HG03135 (cell line): ENCODE measurements around the gene KLHL24.
"Not testable (repeated sequence)": the region's sequence is repeated elsewhere in the genome, so short reads cannot be mapped to it uniquely, and the experiment has no call there.

Experiments used
- ATAC-seq: cut with Tn5 transposase; IDR thresholded peaks from one replicate; pipeline ENCODE4 v1.9.1; 2021; ENCODE audit warnings: mild to moderate bottlenecking, moderate library complexity; ENCODE audit not compliant: unreplicated experiment

Gene KLHL24

GRCh38 chr3:183634707-183635106, 716 bp upstream of the KLHL24 start:
- no peak for ATAC-seq

DNA sequence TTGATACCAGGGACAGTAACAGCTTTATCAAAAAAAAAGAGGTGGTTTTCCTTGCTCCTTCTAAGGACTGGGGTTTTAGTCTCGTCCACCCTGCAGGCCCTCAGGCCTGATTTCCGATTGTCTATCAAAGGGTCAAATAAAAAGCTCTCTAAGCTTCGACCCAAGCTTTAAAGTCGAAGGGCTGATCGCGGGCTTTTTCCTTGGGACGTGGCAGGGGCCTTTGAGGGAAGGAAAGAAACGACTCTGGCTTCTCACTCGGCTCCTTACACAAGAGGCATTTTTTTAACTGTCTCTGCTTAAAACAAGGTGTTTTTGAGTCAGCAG, 354 bp upstream of the KLHL24 start:
- ATAC-seq: no peak

GRCh38 chr3:183636221-183637105, 1.0 kb downstream of the KLHL24 start:
- ATAC-seq: peak; percentile 77

- no peak for ATAC-seq
Measured at GRCh38 chr3:183637106-183637486, 1.7 kb downstream of the KLHL24 start.

- ATAC-seq: not testable (repeated sequence)
Measured at GRCh38 chr3:183637633-183638032, 2.2 kb downstream of the KLHL24 start.

DNA sequence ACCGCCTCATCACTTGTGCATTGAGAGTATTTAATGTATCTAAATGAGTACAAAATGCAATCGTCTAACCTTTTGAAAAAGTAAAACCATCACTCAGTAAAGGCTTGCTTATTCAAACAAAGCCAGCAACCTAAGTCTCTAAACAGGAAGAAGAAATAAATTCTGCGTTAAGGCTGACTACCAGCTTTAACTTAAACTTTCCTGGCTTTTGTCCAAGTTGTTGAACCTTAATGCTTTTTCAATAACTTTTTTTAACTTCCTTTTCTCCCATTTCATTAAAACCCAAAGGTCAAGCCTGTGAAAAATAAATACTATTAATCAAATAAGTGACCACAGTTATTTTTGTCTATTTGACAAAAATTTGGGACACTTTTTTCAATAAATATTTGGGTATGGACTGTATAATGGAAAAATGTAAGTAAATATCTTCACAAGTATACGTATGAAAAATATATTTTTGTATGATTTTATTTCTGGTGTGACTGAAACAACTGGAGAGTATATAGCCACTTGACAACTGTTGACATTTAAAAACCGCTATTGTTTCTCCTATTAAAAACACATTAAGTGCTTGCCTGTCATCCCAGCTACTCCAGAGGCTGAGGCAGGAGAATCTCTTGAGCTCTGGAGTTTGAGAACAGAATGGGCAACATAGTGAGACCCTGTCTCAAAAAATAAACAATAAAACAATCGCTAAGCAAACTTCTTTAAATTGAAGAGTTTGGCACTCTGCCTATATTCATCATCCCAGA, 2.9 kb downstream of the KLHL24 start:
- ATAC-seq: no peak

GRCh38 chr3:183640635-183641034, 5.2 kb downstream of the KLHL24 start:
- not testable (repeated sequence) for ATAC-seq

GRCh38 chr3:183641882-183642281, 6.5 kb downstream of the KLHL24 start:
- no peak for ATAC-seq

- no peak for ATAC-seq
Measured at GRCh38 chr3:183644244-183644643, 8.8 kb downstream of the KLHL24 start.

- ATAC-seq: no peak
Measured at GRCh38 chr3:183645254-183645653, 9.8 kb downstream of the KLHL24 start.

GRCh38 chr3:183650554-183650953, 15.1 kb downstream of the KLHL24 start:
- no peak for ATAC-seq

- ATAC-seq: no peak
Measured at GRCh38 chr3:183653209-183654064, 18.0 kb downstream of the KLHL24 start.

DNA sequence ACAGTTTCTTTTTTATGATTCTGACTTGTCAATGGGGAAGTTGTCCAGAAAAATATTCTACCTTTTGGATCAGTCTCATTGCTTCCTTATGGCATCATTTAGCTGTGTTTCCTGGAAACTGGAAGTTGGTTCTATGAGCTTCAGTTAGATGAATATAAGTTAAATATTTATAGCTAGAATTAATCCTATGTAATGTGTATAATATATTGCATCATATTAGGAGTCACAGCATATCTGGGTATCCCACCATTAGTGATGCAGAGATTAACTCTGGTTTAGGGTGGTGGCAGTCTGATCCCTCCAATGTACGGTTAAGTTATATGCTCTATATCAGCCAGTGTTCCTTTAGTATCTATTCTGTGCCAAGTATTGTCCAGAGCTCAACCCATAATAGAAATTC, 19.3 kb downstream of the KLHL24 start:
- no peak for ATAC-seq

DNA sequence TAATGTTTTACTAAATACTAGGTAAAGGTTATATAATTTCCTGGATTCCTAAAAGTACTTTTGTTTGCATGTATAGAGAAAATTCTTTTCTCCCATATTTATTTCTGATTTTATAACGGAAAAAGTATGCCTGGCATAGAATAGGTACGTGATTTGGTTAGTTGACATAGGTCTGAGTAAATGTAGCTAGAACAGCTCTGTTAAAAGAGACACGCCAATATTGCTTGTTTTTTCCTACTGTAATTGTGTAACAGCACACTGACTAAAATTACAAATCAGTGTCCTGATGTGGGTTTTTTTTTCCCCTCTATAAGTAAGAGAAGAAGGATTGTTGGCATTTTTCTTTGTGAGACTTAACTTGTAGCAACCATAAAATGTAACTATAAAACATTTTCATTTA, 26.7 kb downstream of the KLHL24 start:
- ATAC-seq: no peak

GRCh38 chr3:183664913-183665381, 29.5 kb downstream of the KLHL24 start:
- no peak for ATAC-seq

DNA sequence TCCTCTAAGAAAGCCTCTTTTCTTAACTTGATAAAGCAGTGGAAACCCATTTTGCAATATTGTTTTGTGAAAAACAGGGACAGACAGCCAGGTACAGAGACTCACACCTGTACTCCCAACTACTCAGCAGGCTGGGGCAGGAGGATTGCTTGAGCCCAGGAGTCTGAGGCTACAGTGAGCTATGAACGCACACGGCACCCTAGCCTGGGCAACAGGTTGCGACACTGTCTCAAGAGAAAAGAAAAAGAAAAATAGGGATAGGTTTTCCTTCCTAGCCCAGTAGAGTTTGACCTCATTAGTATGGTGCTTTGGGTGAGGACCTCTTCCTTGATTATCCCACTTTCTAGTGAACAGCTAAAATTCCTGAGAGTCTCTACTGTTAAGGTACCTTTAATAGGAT, 44.6 kb downstream of the KLHL24 start:
- ATAC-seq: no peak

GRCh38 chr3:183687705-183688104, 52.3 kb downstream of the KLHL24 start:
- ATAC-seq: no peak

DNA sequence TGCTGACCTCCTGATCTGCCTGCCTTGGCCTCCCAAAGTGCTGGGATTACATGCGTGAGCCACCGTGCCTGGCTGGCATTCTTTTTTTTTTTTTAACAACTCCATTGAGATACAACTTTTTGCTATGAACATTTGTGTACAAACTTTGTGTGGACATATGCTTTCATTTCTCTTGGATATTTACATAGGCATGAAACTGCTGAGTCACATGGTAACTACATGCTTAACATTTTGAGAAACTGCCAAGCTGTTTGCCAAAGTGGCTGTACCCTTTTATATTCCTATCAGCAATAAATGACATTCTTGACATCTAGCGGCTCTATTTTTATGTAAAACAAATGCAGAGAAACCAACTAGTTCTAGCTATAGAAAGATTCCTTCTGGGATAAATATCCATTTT, 53.5 kb downstream of the KLHL24 start:
- no peak for ATAC-seq

DNA sequence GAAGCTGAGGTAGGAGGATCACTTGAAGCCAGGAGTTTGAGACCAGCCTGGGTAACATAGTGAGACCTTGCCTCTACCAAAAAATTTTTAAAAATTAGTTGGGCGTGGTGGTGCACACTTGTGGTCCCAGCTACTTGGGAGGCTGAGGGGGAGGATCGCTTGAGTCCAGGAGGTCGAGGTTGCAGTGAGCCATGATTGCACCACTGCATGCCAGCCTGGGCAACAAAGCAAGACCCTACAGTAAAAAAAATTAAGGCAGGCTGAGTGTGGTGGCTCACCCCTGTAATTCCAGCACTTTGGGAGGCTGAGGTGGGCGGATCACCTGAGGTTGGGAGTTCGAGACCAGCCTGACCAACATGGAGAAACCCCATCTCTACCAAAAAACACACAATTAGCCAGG, 54.2 kb downstream of the KLHL24 start:
- not testable (repeated sequence) for ATAC-seq

DNA sequence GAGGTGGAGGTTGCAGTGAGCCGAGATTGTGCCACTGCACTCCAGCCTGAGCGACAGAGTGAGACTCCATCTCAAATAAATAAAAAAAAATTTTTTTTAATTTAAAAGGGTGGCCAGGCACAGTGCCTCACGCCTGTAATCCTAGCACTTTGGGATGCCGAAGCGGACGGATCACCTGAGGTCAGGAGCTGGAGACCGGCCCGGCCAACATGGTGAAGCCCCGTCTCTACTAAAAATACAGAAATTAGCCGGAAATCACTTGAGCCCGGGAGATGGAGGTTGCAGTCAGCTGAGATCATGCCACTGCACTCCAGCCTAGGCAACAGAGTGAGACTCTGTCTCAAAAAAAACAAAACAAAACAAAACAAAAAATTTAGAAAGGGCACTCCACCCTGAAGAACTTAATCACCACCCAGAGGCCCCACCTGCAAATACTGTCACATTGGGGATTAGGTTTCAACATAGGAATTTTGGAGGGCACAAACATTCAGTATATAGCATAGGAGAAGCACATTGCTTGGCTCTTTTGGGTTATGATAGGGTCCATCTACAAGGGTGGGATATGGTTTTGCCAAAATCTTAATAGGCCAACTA, 55.1 kb downstream of the KLHL24 start:
- ATAC-seq: no peak

GRCh38 chr3:183692436-183692835, 57.0 kb downstream of the KLHL24 start:
- ATAC-seq: no peak
